Hematopoietic multipotent progenitor cell treated with erythropoietin and hydrocortisone succinate and interleukin-3 and kit ligand, for 17 days (in vitro differentiated cells): Measurements from ENCODE around the gene ATRNL1.
"Not testable (repeated sequence)": the region's sequence is repeated elsewhere in the genome, so short reads cannot be mapped to it uniquely, and the experiment has no call there.

Experiments used
- DNase-seq: peaks from one replicate; pipeline ENCODE4 v3.0.0-alpha.2; 2015; ENCODE audit warnings: low spot score

ATRNL1 gene

DNA sequence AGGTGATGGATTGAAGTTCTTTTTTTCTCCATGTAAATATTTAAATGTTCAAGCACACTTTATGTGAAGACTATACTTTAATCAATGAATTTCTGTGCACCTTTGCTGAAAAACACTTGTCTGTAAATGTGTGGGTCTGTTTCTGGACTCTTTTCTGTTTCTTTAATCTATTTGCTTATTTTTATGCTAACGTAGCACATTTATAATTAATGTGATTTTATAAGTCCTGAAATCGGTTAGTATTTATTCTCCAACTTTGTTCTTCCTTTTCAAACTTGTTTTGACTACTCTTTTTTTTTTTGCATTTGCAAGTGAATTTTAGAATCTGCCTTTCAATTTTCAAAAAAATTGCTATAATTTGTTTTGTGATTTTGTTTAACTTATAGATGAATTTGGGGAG is 334.4 kb downstream of the ATRNL1 start:
- no peak for DNase-seq

DNA sequence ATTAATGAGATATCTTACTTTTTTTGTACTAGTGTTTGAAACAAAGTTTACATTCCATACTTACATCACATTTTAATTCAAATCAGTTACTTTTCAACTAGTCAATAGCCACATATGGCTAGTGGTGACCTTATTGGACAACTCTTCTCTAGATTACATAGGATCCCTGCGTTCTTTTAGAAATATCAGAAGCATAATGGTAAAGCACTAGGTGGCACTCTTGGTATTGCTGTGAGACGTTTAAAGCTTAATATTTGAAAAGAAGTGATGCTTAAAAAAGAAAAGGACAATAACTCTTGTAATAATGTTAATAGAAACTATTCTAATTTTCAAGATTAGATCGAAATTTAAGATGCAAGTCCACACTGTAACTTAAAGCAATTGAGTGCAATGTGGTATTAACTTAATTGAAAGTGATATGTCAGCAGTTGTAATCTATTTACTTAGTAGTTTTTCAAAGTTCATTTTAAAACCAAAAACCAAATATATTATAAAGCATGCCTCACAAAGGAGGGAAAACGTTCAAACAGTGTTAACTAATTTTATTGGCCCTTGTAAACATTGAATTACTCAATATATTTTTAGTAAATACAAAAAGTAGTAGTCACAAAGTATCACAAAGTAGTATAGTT is 339.1 kb downstream of the ATRNL1 start:
- no peak for DNase-seq

- DNase-seq = no peak
Measured at GRCh38 chr10:115436999-115437398, 343.8 kb downstream of the ATRNL1 start.

GRCh38 chr10:115441907-115442545 is 348.9 kb downstream of the ATRNL1 start:
- DNase-seq = no peak

- no peak for DNase-seq
Measured at GRCh38 chr10:115456812-115457211, 363.6 kb downstream of the ATRNL1 start.

- no peak for DNase-seq
Measured at GRCh38 chr10:115483294-115483693, 390.1 kb downstream of the ATRNL1 start.

DNA sequence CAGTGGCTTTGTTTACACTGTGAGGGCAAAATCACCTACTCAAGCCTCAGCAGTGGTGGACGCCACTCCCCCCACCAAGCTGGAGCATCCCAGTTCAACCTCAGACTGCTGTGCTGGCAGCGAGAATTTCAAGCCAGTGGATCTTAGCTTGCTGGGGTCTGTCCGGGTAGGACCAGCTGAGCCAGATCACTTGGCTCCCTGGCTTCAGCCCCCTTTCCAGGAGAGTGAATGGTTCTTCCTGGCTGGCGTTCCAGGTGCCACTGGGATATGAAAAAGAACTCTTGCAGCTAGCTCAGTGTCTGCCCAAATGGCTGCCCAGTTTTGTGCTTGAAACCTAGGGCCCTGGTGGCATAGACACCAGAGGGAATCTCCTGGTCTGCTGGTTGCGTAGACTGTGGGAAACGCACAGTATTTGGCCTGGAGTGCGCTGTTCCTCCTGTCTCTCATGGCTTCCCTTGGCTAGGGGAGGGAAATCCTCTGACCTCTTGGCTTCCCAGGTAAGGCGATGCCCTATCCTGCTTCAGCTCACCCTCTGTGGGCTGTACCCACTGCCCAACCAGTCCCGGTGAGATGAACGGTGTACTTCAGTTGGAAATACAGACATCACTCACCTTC is 398.5 kb downstream of the ATRNL1 start:
- DNase-seq = no peak

- DNase-seq = no peak
Measured at GRCh38 chr10:115503546-115503945, 410.4 kb downstream of the ATRNL1 start.

GRCh38 chr10:115514895-115515294 is 421.7 kb downstream of the ATRNL1 start:
- DNase-seq = no peak

DNA sequence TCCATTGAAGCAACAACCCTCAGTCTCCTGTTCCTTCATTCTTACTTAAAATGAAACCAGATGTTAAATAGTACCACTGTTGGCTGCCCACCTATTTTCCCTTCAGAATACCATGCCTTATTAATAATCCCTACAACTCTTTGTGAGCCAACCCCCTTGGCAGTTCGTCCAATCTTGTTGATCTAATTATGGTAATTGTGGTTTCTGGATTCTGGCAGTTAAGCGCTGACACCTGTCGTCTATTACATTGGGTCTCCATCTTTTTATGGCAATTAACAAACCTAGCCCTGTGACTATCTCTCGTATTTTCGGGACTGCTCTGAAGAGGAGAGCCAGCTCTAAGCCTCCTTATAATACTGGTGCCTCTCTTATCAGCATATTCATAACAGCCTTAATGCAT is 432.0 kb downstream of the ATRNL1 start:
- no peak for DNase-seq

- not testable (repeated sequence) for DNase-seq
Measured at GRCh38 chr10:115527682-115528081, 434.5 kb downstream of the ATRNL1 start.

DNA sequence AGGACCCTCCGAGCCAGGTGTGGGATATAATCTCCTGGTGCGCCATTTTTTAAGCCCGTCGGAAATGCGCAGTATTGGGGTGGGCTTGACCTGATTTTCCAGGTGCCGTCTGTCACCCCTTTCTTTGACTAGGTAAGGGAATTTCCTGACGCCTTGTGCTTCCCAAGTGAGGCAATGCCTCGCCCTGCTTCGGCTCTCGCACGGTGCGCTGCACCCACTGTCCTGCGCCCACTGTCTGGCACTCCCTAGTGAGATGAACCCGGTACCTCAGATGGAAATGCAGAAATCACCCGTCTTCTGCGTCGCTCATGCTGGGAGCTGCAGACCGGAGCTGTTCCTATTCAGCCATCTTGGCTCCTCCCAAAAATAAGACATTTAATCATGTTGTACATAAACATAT is 443.2 kb downstream of the ATRNL1 start:
- not testable (repeated sequence) for DNase-seq

DNA sequence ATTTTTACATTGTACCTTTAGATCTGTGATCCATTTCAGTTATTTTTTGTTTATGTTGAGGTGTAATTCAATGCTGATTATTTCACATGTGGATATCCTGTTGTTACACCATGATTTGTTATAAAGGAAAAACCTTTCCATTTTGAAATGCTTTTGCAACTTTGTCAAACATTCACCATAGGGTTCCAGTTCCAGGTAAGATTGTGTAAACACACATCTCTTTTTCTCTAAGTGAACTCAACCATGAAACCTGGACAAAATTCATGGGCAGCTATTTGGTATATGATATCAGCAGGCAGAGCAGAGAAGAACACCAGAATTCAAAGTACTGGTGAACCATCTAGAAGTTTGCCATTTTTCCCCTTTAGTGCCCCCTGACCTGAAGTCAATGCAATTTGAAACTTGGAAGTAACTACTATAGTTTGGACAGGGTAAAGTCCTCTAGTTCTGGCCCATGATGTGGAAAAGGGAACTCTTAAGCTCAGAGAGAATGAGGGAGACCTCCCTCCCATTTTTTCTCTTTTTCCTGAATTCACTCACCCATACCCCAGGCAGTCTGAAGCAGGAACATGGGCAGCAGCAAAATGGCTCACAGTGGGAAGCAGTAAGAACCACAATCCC is 446.1 kb downstream of the ATRNL1 start:
- DNase-seq = no peak

DNA sequence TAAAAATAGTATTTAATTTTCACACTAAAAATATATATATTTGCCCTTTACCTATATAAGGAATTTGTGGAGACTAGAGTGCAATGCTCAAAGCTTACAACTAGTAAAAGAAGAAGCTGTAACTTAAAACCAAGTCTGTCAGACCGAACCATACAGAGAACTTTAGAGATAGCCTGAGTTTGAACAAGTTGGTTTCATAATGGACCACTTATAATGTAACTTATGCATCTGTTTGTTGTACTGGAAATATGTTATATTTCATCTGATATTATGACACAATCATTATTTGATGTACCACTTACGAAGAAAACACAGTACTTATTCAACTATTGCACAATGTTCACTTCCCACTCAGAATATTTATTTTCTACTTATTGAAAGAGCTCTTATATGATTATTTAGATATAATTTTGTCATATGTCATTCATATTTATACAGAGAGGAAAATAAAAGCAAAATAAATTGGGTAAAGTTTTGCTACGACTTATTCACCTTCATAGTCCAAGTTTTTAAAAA is 462.8 kb downstream of the ATRNL1 start:
- no peak for DNase-seq

GRCh38 chr10:115558252-115558651 is 465.1 kb downstream of the ATRNL1 start:
- DNase-seq = no peak

- DNase-seq = no peak
Measured at GRCh38 chr10:115566867-115567266, 473.7 kb downstream of the ATRNL1 start.

- no peak for DNase-seq
Measured at GRCh38 chr10:115572740-115573455, 479.7 kb downstream of the ATRNL1 start.

GRCh38 chr10:115580239-115580638 is 487.1 kb downstream of the ATRNL1 start:
- no peak for DNase-seq

- no peak for DNase-seq
Measured at GRCh38 chr10:115593060-115593459, 499.9 kb downstream of the ATRNL1 start.

DNA sequence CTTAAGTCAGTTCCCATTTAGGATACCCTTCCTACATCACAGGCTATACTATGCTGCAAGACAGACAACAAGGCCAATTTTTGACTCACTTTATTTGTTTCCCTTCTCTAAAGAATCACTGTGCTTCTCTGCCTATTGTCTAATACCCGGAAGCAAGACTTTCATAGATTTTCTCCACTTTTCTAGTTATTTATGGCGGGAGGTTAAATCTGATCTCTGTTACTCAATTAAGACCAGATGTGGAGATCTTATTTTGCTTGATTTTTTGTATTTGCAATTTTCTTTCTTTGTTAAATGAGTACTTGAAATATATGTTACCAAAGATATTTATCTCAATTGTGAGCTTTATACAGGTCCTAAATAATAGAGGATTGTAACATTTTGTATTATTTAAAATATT is 511.5 kb downstream of the ATRNL1 start:
- no peak for DNase-seq

DNA sequence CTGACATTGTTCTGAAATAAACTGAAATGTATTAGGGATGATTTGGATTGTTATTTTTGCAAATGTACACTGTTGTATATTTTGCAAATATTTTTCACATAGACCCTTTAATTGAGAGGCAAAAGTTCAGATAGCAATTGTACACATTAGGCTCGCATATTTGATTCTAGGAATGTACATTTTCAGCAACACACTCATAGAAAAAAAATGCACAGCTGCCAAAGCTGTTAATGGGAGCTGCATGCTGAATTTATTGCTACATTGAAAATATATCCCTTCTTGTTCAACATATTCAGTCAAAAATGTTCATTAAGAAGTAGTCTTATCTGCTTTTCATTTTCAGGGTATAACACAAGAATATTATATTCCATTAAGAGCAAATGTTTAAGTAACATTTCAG is 512.9 kb downstream of the ATRNL1 start:
- DNase-seq = no peak

GRCh38 chr10:115606741-115607140 is 513.6 kb downstream of the ATRNL1 start:
- DNase-seq = no peak
